ENCODE results near the gene SLC6A12.

- no peak for TF ChIP-seq ZFP1 (CRISPR knock-in tag; IDR thresholded peaks at IDR 0.05)
- TF ChIP-seq E2F4 (CRISPR knock-in tag; IDR thresholded peaks at IDR 0.05; ENCODE audit: low read depth), result no peak
- no peak for TF ChIP-seq NKRF (IDR thresholded peaks at IDR 0.05; ENCODE audit: borderline replicate concordance)
- TF ChIP-seq FOXJ3 (CRISPR knock-in tag; IDR thresholded peaks at IDR 0.05), result no peak
- no peak for TF ChIP-seq PREB (CRISPR knock-in tag; IDR thresholded peaks at IDR 0.05)
- TF ChIP-seq NCOR1 (IDR thresholded peaks at IDR 0.05), result no peak
- no peak for TF ChIP-seq ZNF696 (CRISPR knock-in tag; conservative IDR thresholded peaks at IDR 0.05)
- no peak for TF ChIP-seq ZNF282 (CRISPR knock-in tag; IDR thresholded peaks at IDR 0.05)
- TF ChIP-seq PML (IDR thresholded peaks at IDR 0.05; ENCODE audit: low read length), result no peak
- TF ChIP-seq ZBTB33 (CRISPR knock-in tag; IDR thresholded peaks at IDR 0.05), result no peak
- no peak for TF ChIP-seq NRF1 (conservative IDR thresholded peaks at IDR 0.05 in 1 of 2, IDR thresholded peaks at IDR 0.05 in 1 of 2)
Observed at GRCh38 chr12:254912-255311, 41.0 kb upstream of the SLC6A12 start.
